ENCODE results near the gene CD34. TPM values are rescaled to one million over a fixed set of nuclear protein-coding genes. Genes with fewer than 3 reads are reported as not detected.

Gene CD34
- 0.42 TPM for total RNA-seq

- no peak within 1 kb of the TSS for H3K4me3 ChIP-seq (ENCODE audit: low read length)
- H3K9me3 ChIP-seq (ENCODE audit: low read depth, low read length) = no peaks in the 10 kb centered on the region
- peaks cover 44% of the 10 kb centered on the region for H3K27me3 ChIP-seq (ENCODE audit: insufficient read depth, low read length)
- H3K4me1 ChIP-seq (ENCODE audit: insufficient read depth, low read length) = peaks cover 15% of the 10 kb centered on the region
These were observed at the start of gene CD34 for GRCh38 chr1:207910591-207911354. Gene CD34 (minus strand): TSS chr1:207911125. CDS start chr1:207911080, 45 bp downstream.

- Histone ChIP-seq H3K4me3 (ENCODE audit: low read length) (no peak overlapping the region), H3K27me3 (ENCODE audit: insufficient read depth, low read length) (peaks cover 45% of the 10 kb centered on the region), H3K9me3 (ENCODE audit: low read depth, low read length) (no peaks in the 10 kb centered on the region), H3K4me1 (ENCODE audit: insufficient read depth, low read length) (peaks cover 27% of the 10 kb centered on the region)
These were observed 49.4 kb upstream of the CD34 start for GRCh38 chr1:207960346-207960745.

GRCh38 chr1:207959910-207960309 is 49.0 kb upstream of the CD34 start:
- no peak overlapping the region for H3K4me3 ChIP-seq (ENCODE audit: low read length)
- peaks cover 27% of the 10 kb centered on the region for H3K4me1 ChIP-seq (ENCODE audit: insufficient read depth, low read length)
- H3K9me3 ChIP-seq (ENCODE audit: low read depth, low read length) = no peaks in the 10 kb centered on the region
- peaks cover 45% of the 10 kb centered on the region for H3K27me3 ChIP-seq (ENCODE audit: insufficient read depth, low read length)

GRCh38 chr1:207959141-207959825 is 48.4 kb upstream of the CD34 start:
- Histone ChIP-seq H3K4me1 (ENCODE audit: insufficient read depth, low read length) (peaks cover 27% of the 10 kb centered on the region), H3K4me3 (ENCODE audit: low read length) (peak overlapping the region; percentile 10), H3K9me3 (ENCODE audit: low read depth, low read length) (no peaks in the 10 kb centered on the region), H3K27me3 (ENCODE audit: insufficient read depth, low read length) (peaks cover 45% of the 10 kb centered on the region)

GRCh38 chr1:207958376-207959139 is 47.6 kb upstream of the CD34 start:
- Histone ChIP-seq H3K27me3 (ENCODE audit: insufficient read depth, low read length) (peaks cover 45% of the 10 kb centered on the region), H3K4me1 (ENCODE audit: insufficient read depth, low read length) (peaks cover 21% of the 10 kb centered on the region), H3K9me3 (ENCODE audit: low read depth, low read length) (no peaks in the 10 kb centered on the region), H3K4me3 (ENCODE audit: low read length) (peak overlapping the region; percentile 10)

GRCh38 chr1:207956986-207957385 is 46.1 kb upstream of the CD34 start:
- H3K4me1 ChIP-seq (ENCODE audit: insufficient read depth, low read length) = peaks cover 14% of the 10 kb centered on the region
- no peak overlapping the region for H3K4me3 ChIP-seq (ENCODE audit: low read length)
- H3K27me3 ChIP-seq (ENCODE audit: insufficient read depth, low read length) = peaks cover 49% of the 10 kb centered on the region
- no peaks in the 10 kb centered on the region for H3K9me3 ChIP-seq (ENCODE audit: low read depth, low read length)

- no peak overlapping the region for H3K4me3 ChIP-seq (ENCODE audit: low read length)
- H3K4me1 ChIP-seq (ENCODE audit: insufficient read depth, low read length) = peaks cover 7% of the 10 kb centered on the region
- no peaks in the 10 kb centered on the region for H3K9me3 ChIP-seq (ENCODE audit: low read depth, low read length)
These were observed 43.2 kb upstream of the CD34 start for GRCh38 chr1:207954104-207954503.

GRCh38 chr1:207952617-207953542 is 42.0 kb upstream of the CD34 start:
- H3K9me3 ChIP-seq (ENCODE audit: low read depth, low read length) = no peaks in the 10 kb centered on the region
- no peaks in the 10 kb centered on the region for H3K4me1 ChIP-seq (ENCODE audit: insufficient read depth, low read length)
- H3K27me3 ChIP-seq (ENCODE audit: insufficient read depth, low read length) = peaks cover 19% of the 10 kb centered on the region
- no peak overlapping the region for H3K4me3 ChIP-seq (ENCODE audit: low read length)

More at GRCh38 chr1:207954104-207954503, 43.2 kb upstream of the CD34 start:
- H3K27me3 ChIP-seq (ENCODE audit: insufficient read depth, low read length) = peaks cover 31% of the 10 kb centered on the region

GRCh38 chr1:207951652-207952051 is 40.7 kb upstream of the CD34 start:
- Histone ChIP-seq H3K27me3 (ENCODE audit: insufficient read depth, low read length) (peaks cover 10% of the 10 kb centered on the region), H3K4me3 (ENCODE audit: low read length) (no peak overlapping the region), H3K4me1 (ENCODE audit: insufficient read depth, low read length) (no peaks in the 10 kb centered on the region), H3K9me3 (ENCODE audit: low read depth, low read length) (no peaks in the 10 kb centered on the region)

GRCh38 chr1:207950750-207951149 is 39.8 kb upstream of the CD34 start:
- H3K27me3 ChIP-seq (ENCODE audit: insufficient read depth, low read length) = peaks cover 7% of the 10 kb centered on the region
- H3K9me3 ChIP-seq (ENCODE audit: low read depth, low read length) = no peaks in the 10 kb centered on the region
- no peak overlapping the region for H3K4me3 ChIP-seq (ENCODE audit: low read length)
- H3K4me1 ChIP-seq (ENCODE audit: insufficient read depth, low read length) = no peaks in the 10 kb centered on the region

- Histone ChIP-seq H3K27me3 (ENCODE audit: insufficient read depth, low read length) (peaks cover 7% of the 10 kb centered on the region), H3K4me3 (ENCODE audit: low read length) (no peak overlapping the region)
These were observed 38.8 kb upstream of the CD34 start for GRCh38 chr1:207949571-207950195.

GRCh38 chr1:207948536-207949250 is 37.8 kb upstream of the CD34 start:
- no peak overlapping the region for H3K4me3 ChIP-seq (ENCODE audit: low read length)
- H3K9me3 ChIP-seq (ENCODE audit: low read depth, low read length) = no peaks in the 10 kb centered on the region
- H3K27me3 ChIP-seq (ENCODE audit: insufficient read depth, low read length) = peaks cover 7% of the 10 kb centered on the region
- H3K4me1 ChIP-seq (ENCODE audit: insufficient read depth, low read length) = no peaks in the 10 kb centered on the region

More at GRCh38 chr1:207949571-207950195, 38.8 kb upstream of the CD34 start:
- H3K4me1 ChIP-seq (ENCODE audit: insufficient read depth, low read length) = no peaks in the 10 kb centered on the region
- no peaks in the 10 kb centered on the region for H3K9me3 ChIP-seq (ENCODE audit: low read depth, low read length)

GRCh38 chr1:207946756-207947155 is 35.8 kb upstream of the CD34 start:
- no peaks in the 10 kb centered on the region for H3K9me3 ChIP-seq (ENCODE audit: low read depth, low read length)
- peaks cover 2% of the 10 kb centered on the region for H3K27me3 ChIP-seq (ENCODE audit: insufficient read depth, low read length)
- no peak overlapping the region for H3K4me3 ChIP-seq (ENCODE audit: low read length)
- H3K4me1 ChIP-seq (ENCODE audit: insufficient read depth, low read length) = peaks cover 6% of the 10 kb centered on the region

Data from mononuclear cell (primary cell).